Body of pancreas (tissue), 4 donors: ENCODE measurements around the gene CRNKL1. TPM values are rescaled to one million over a fixed set of nuclear protein-coding genes. Genes with fewer than 3 reads are reported as not detected.

Experiments used
- ATAC-seq: fragments of 150-250 bp; one replicate; pipeline ENCODE4 v1.9.1; 2016
- DNase-seq, 4 donors: peaks; one replicate each; pipeline ENCODE4 v3.0.0-alpha.2; 2019
- H3K27ac ChIP-seq, 4 donors: fragments of 200-600 bp; sonication (generic); 1 replicate in 3 of 4; 2 replicates in 1 of 4; pipeline versions ENCODE4 v1.5.1 to v1.6.1; 2016 to 2019; ENCODE audit warnings: mild to moderate bottlenecking in 1 of 4, mixed read lengths in 1 of 4, moderate library complexity in 1 of 4
- H3K27me3 ChIP-seq, 2 donors: fragments of 200-600 bp; sonication (generic); one replicate each; pipeline ENCODE4 v1.6.0; 2016; ENCODE audit warnings: mild to moderate bottlenecking in 1 of 2
- H3K36me3 ChIP-seq, 2 donors: fragments of 200-600 bp; sonication (generic); replicated peaks in 1 of 2; 2 replicates each; pipeline ENCODE4 v1.5.1; 2016; ENCODE audit warnings: low read depth in 2 of 2; ENCODE audit not compliant: insufficient read depth in 1 of 2
- H3K4me1 ChIP-seq: fragments of 200-600 bp; sonication (generic); one replicate; pipeline ENCODE4 v1.6.0; 2016
- H3K4me3 ChIP-seq, 2 donors: fragments of 200-600 bp; sonication (generic); 1 replicate in 1 of 2; 2 replicates in 1 of 2; pipeline ENCODE4 v1.5.1; 2016 to 2019
- H3K9me3 ChIP-seq, 3 donors: fragments of 200-600 bp; sonication (generic); 1 replicate in 2 of 3; 2 replicates in 1 of 3; pipeline ENCODE4 v1.5.1; 2016
- CTCF ChIP-seq, 7 experiments: fragments of 450-650 bp in 4 of 7; fragments of 200-600 bp in 3 of 7; sonication (generic) in 3 of 7; IDR thresholded peaks; one replicate each; pipeline ENCODE4 v1.5.1; 2016 to 2019; ENCODE audit warnings: antibody characterized with exemption in 7 of 7
- POLR2A ChIP-seq, 3 donors: fragments of 450-650 bp; IDR thresholded peaks; one replicate each; pipeline ENCODE4 v1.6.1; 2016; ENCODE audit warnings: antibody characterized with exemption in 3 of 3, mild to moderate bottlenecking in 2 of 3
- WGBS, 2 donors: methylation state at CpG; one replicate each; pipeline ENCODE4 v1.1.5; 2017; 5-methylcytosine and 5-hydroxymethylcytosine counted together
- intact Hi-C: fragments of 100-400 bp; cut with DNase I; formaldehyde crosslinking; loops from one replicate; pipeline ENCODE4 v1.15.1; 2023
- total RNA-seq, 2 donors: library from RNA; depleted of rRNA; stranded (reverse); fragments of >200 nt; gene quantifications; one replicate each; pipeline ENCODE4 v1.1.0, GENCODE V29; 2016

Gene CRNKL1
- total RNA-seq, 2 donors from 2014 or later = 12.5 to 28.3 TPM

- DNase-seq = no peak
- Histone ChIP-seq H3K4me3 (no peak overlapping the region), H3K4me1 (peaks cover 3% of the 10 kb centered on the region), H3K27me3 (no peaks in the 10 kb centered on the region), H3K27ac (no peak overlapping the region), H3K9me3 (no peaks in the 10 kb centered on the region), H3K36me3 (peaks cover 8 to 58% of the 10 kb centered on the region in 2 donors)
- no peak for ATAC-seq
- intact Hi-C loops = no loop called here
- 86 to 92% methylated on average over 6 of the region's 6 CpGs for WGBS, 2 donors
- TF ChIP-seq POLR2A (IDR thresholded peaks at IDR 0.05) = no peak
- TF ChIP-seq CTCF (IDR thresholded peaks at IDR 0.05) = no peak
Observed at GRCh38 chr20:20039752-20040387, 12.4 kb downstream of the CRNKL1 start.

GRCh38 chr20:20038586-20038985 lies 13.7 kb downstream of the CRNKL1 start:
- Histone ChIP-seq H3K27me3 (no peaks in the 10 kb centered on the region), H3K9me3 (no peaks in the 10 kb centered on the region), H3K36me3 (peaks cover 7 to 60% of the 10 kb centered on the region in 2 donors), H3K4me3 (no peak overlapping the region), H3K4me1 (peaks cover 3% of the 10 kb centered on the region), H3K27ac (no peak overlapping the region)
- TF ChIP-seq CTCF (IDR thresholded peaks at IDR 0.05) (no peak), POLR2A (IDR thresholded peaks at IDR 0.05) (no peak)
- ATAC-seq (no peak), DNase-seq (no peak)
- WGBS, 2 donors = 80 to 91% methylated on average over 6 of the region's 6 CpGs
- intact Hi-C loops = no loop called here

GRCh38 chr20:20037960-20038359 lies 14.3 kb downstream of the CRNKL1 start:
- intact Hi-C loops = no loop called here
- Histone ChIP-seq H3K4me3 (no peak overlapping the region), H3K36me3 (peaks cover 1 to 62% of the 10 kb centered on the region in 2 donors), H3K9me3 (no peaks in the 10 kb centered on the region), H3K27me3 (no peaks in the 10 kb centered on the region), H3K27ac (no peak overlapping the region), H3K4me1 (peaks cover 3% of the 10 kb centered on the region)
- WGBS, 2 donors = 59 to 63% methylated on average over 5 of the region's 5 CpGs
- no peak for TF ChIP-seq POLR2A (IDR thresholded peaks at IDR 0.05)
- no peak for TF ChIP-seq CTCF (IDR thresholded peaks at IDR 0.05)
- DNase-seq (no peak), ATAC-seq (no peak)

GRCh38 chr20:20036756-20037155 lies 15.5 kb downstream of the CRNKL1 start:
- ATAC-seq (no peak), DNase-seq (no peak)
- TF ChIP-seq POLR2A (IDR thresholded peaks at IDR 0.05) (no peak), CTCF (IDR thresholded peaks at IDR 0.05) (no peak)
- Histone ChIP-seq H3K9me3 (no peaks in the 10 kb centered on the region), H3K36me3 (peaks cover 0 to 64% of the 10 kb centered on the region in 2 donors), H3K27ac (no peak overlapping the region), H3K4me3 (no peak overlapping the region), H3K4me1 (peaks cover 3% of the 10 kb centered on the region), H3K27me3 (no peaks in the 10 kb centered on the region)
- intact Hi-C loops = no loop called here
- 88 to 91% methylated on average over 3 of the region's 3 CpGs for WGBS, 2 donors

- ATAC-seq = no peak
- H3K4me1 ChIP-seq = peaks cover 3% of the 10 kb centered on the region
- no peak overlapping the region for H3K4me3 ChIP-seq
- H3K36me3 ChIP-seq = peaks cover 0 to 55% of the 10 kb centered on the region in 2 donors
- H3K27me3 ChIP-seq = no peaks in the 10 kb centered on the region
- H3K27ac ChIP-seq = no peak overlapping the region
- H3K9me3 ChIP-seq = no peaks in the 10 kb centered on the region
- intact Hi-C loops = no loop called here
- TF ChIP-seq CTCF (IDR thresholded peaks at IDR 0.05) = no peak
- WGBS, 2 donors = 76 to 86% methylated on average over 4 of the region's 4 CpGs
- no peak for DNase-seq
Observed at GRCh38 chr20:20034486-20034885, 17.8 kb downstream of the CRNKL1 start.
